ENCODE data around the gene PDE11A. TPM values are rescaled to one million over a fixed set of nuclear protein-coding genes. Genes with fewer than 3 reads are reported as not detected.
"Not testable (repeated sequence)": the region's sequence is repeated elsewhere in the genome, so short reads cannot be mapped to it uniquely, and the experiment has no call there.

PDE11A gene
- total and polyA plus RNA-seq, 2 of the 8 experiments (the other 6 are each of a cell fraction or from before 2014, with no cell fraction given): 0.19 to 0.23 TPM

GRCh38 chr2:178051257-178051656, 21.3 kb downstream of the PDE11A start:
- not testable (repeated sequence) for H3K36me3 ChIP-seq (ENCODE audit: control insufficient read depth in 2 of 4, insufficient read depth in 4 of 4, low read length in 3 of 4); DNase-seq (ENCODE audit: low read depth in 1 of 2, low spot score in 2 of 2)
- no CpG with 5 or more reads among the region's 2 CpGs for WGBS, 2 experiments (ENCODE audit: extremely low coverage in 1 of 2, insufficient coverage in 1 of 2, insufficient read length in 1 of 2, insufficient replicate concordance in 2 of 2, low coverage in 1 of 2, low lambda C conversion rate in 2 of 2, missing lambda C conversion rate in 1 of 2)

More at GRCh38 chr2:178051257-178051656, 21.3 kb downstream of the PDE11A start:
- H3K27me3 ChIP-seq (replicated peaks in 1 of 4; ENCODE audit: control insufficient read depth in 3 of 4, extremely low read depth in 1 of 4, insufficient read depth in 3 of 4, low read length in 3 of 4); H3K23me2 ChIP-seq (ENCODE audit: low read depth, low read length); H3K4me3 ChIP-seq (ENCODE audit: extremely low read depth in 1 of 4, insufficient read depth in 2 of 4, low read depth in 3 of 4, low read length in 4 of 4); H4K5ac ChIP-seq (ENCODE audit: insufficient read length, low read depth, low read length); H3K9me3 ChIP-seq (ENCODE audit: insufficient read depth in 2 of 2, low read depth in 1 of 2, low read length in 1 of 2); H3K23ac ChIP-seq (ENCODE audit: insufficient read length); FAIRE-seq; H2BK15ac ChIP-seq (ENCODE audit: low read length); H2BK120ac ChIP-seq (replicated peaks; ENCODE audit: low read depth, low read length); H3K4me1 ChIP-seq (replicated peaks in 1 of 4; ENCODE audit: control insufficient read depth in 3 of 4, insufficient read depth in 4 of 4, low read length in 3 of 4); H3K79me1 ChIP-seq (ENCODE audit: low read depth, low read length); H3K56ac ChIP-seq (replicated peaks; ENCODE audit: insufficient read length, low read depth, low read length); H4K91ac ChIP-seq (replicated peaks; ENCODE audit: insufficient read length, low read length); H3K27ac ChIP-seq (ENCODE audit: low read depth, low read length); H2BK20ac ChIP-seq (ENCODE audit: low read length); H3K14ac ChIP-seq (ENCODE audit: insufficient read length); H2AFZ ChIP-seq (ENCODE audit: low read length); H3K79me2 ChIP-seq (ENCODE audit: control insufficient read depth in 1 of 2, insufficient read depth in 2 of 2, low read length in 2 of 2); H4K8ac ChIP-seq (ENCODE audit: extremely low read depth, insufficient read depth, low read length); H2AK5ac ChIP-seq (ENCODE audit: low read depth, low read length); H4K20me1 ChIP-seq (replicated peaks in 1 of 2; ENCODE audit: control insufficient read depth in 1 of 2, insufficient read depth in 2 of 2, low read length in 2 of 2); CTCF ChIA-PET (ENCODE audit: partially characterized antibody); H2BK12ac ChIP-seq (ENCODE audit: low read depth, low read length); H3K18ac ChIP-seq (ENCODE audit: extremely low read depth, low read length); H3K4me2 ChIP-seq (ENCODE audit: insufficient read depth in 1 of 2, low read depth in 2 of 2, low read length in 2 of 2); POLR2A ChIA-PET (ENCODE audit: partially characterized antibody); H3K9ac ChIP-seq (replicated peaks in 1 of 4; ENCODE audit: extremely low read depth in 1 of 4, low read depth in 3 of 4, low read length in 3 of 4); H3K4ac ChIP-seq (replicated peaks; ENCODE audit: insufficient read length, low read depth, low read length); H2BK5ac ChIP-seq (ENCODE audit: low read depth, low read length): not testable (repeated sequence)

All from H1 (cell line).